HCT116 (cell line): ENCODE results near the gene CNTFR. TPM values are rescaled to one million over a fixed set of nuclear protein-coding genes. Genes with fewer than 3 reads are reported as not detected.

Source experiments
- CBX3 ChIP-seq: IDR thresholded peaks from 2 replicates; pipeline ENCODE4 v1.6.1; 2012; ENCODE audit warnings: low read depth
- CTCF ChIP-seq, 3 experiments: fragments of 200-600 bp in 1 of 3; sonication (generic) in 1 of 3; IDR thresholded peaks in 2 of 3; conservative IDR thresholded peaks in 1 of 3; 2 replicates each; pipeline ENCODE4 v1.5.1; 2012 to 2017; ENCODE audit warnings: low read depth in 2 of 3, low read length in 2 of 3, antibody characterized with exemption in 1 of 3, borderline replicate concordance in 1 of 3, control low read depth in 1 of 3, mild to moderate bottlenecking in 1 of 3, mixed read lengths in 1 of 3, mixed run types in 1 of 3, moderate library complexity in 1 of 3; ENCODE audit not compliant: insufficient read depth in 1 of 3
- EZH2 ChIP-seq: fragments of 200-600 bp; sonication (generic); IDR thresholded peaks from 2 replicates; pipeline ENCODE4 v1.6.1; 2017; ENCODE audit warnings: antibody characterized with exemption, mixed run types
- EZH2phosphoT487 ChIP-seq: fragments of 200-600 bp; IDR thresholded peaks from 2 replicates; pipeline ENCODE4 v1.6.1; 2018; ENCODE audit warnings: antibody characterized with exemption, borderline replicate concordance
- FOSL1 ChIP-seq: IDR thresholded peaks from 2 replicates; pipeline ENCODE4 v1.6.1; 2012; ENCODE audit warnings: low read depth
- JUND ChIP-seq: IDR thresholded peaks from 2 replicates; pipeline ENCODE4 v1.6.1; 2012
- POLR2A ChIP-seq: IDR thresholded peaks from 2 replicates; pipeline ENCODE4 v1.7.0; 2011; ENCODE audit warnings: borderline replicate concordance; ENCODE audit not compliant: insufficient read depth, insufficient read length; ENCODE audit errors: extremely low read depth
- REST ChIP-seq: IDR thresholded peaks from 2 replicates; pipeline ENCODE4 v1.6.1; 2012; ENCODE audit warnings: low read depth
- SIN3A ChIP-seq: IDR thresholded peaks from 2 replicates; pipeline ENCODE4 v1.6.1; 2012; ENCODE audit warnings: low read depth
- SP1 ChIP-seq: IDR thresholded peaks from 2 replicates; pipeline ENCODE4 v1.6.1; 2012; ENCODE audit warnings: low read depth
- TCF7L2 ChIP-seq: IDR thresholded peaks from 2 replicates; pipeline ENCODE4 v1.7.0; 2011; ENCODE audit warnings: borderline replicate concordance, inconsistent platforms; ENCODE audit not compliant: insufficient read depth, insufficient read length; ENCODE audit errors: extremely low read depth
- total RNA-seq: library from RNA; stranded (reverse); gene quantifications from one replicate; pipeline ENCODE4 v1.2.1, GENCODE V29; 2021; ENCODE audit not compliant: unreplicated experiment

Gene CNTFR
- total RNA-seq, 1 experiment from 2014 or later = not detected

GRCh38 chr9:34518896-34519295 is 70.6 kb downstream of the CNTFR start (continued):
- no peak for TF ChIP-seq REST
- no peak for TF ChIP-seq TCF7L2
- TF ChIP-seq SP1 = no peak
- TF ChIP-seq CTCF (IDR thresholded peaks at IDR 0.05 in 2 of 3, conservative IDR thresholded peaks at IDR 0.05 in 1 of 3; ENCODE audit: borderline replicate concordance in 1 of 3, insufficient read depth in 1 of 3, low read depth in 2 of 3, low read length in 2 of 3) = no peak
- TF ChIP-seq FOSL1 = no peak
- no peak for TF ChIP-seq POLR2A
- TF ChIP-seq JUND = no peak
- TF ChIP-seq CBX3 = no peak
- TF ChIP-seq EZH2phosphoT487 = no peak
- TF ChIP-seq EZH2 = no peak
- TF ChIP-seq SIN3A = no peak
